CD14-positive monocyte (primary cell): ENCODE measurements around the gene NPAS3. TPM values are rescaled to one million over a fixed set of nuclear protein-coding genes. Genes with fewer than 3 reads are reported as not detected.

Experiments
- DNase-seq, 3 donors: peaks; one replicate each; pipeline ENCODE4 v3.0.0-alpha.2; 2011 to 2022
- H2AFZ ChIP-seq: 2 replicates; pipeline ENCODE4 v1.6.0; 2012; ENCODE audit warnings: mild to moderate bottlenecking, low read depth, low read length, inconsistent platforms; ENCODE audit not compliant: insufficient read depth, poor library complexity, severe bottlenecking
- H3K27ac ChIP-seq, 2 donors: 1 replicate in 1 of 2; 2 replicates in 1 of 2; pipeline ENCODE4 v1.5.1; 2012 to 2013; ENCODE audit warnings: low read length in 2 of 2, control low read depth in 1 of 2, inconsistent platforms in 1 of 2, low read depth in 1 of 2, mild to moderate bottlenecking in 1 of 2
- H3K27me3 ChIP-seq, 2 donors: one replicate each; pipeline versions ENCODE4 v1.6.0 to v1.6.1; 2011 to 2013; ENCODE audit warnings: low read length in 2 of 2; ENCODE audit not compliant: control insufficient read depth in 2 of 2, insufficient read depth in 2 of 2
- H3K36me3 ChIP-seq, 2 donors: replicated peaks in 1 of 2; 1 replicate in 1 of 2; 2 replicates in 1 of 2; pipeline versions ENCODE4 v1.5.1 to v1.6.1; 2012 to 2013; ENCODE audit warnings: low read length in 2 of 2, control low read depth in 1 of 2, inconsistent platforms in 1 of 2, mild to moderate bottlenecking in 1 of 2; ENCODE audit not compliant: insufficient read depth in 2 of 2, control insufficient read depth in 1 of 2
- H3K4me1 ChIP-seq, 2 donors: 1 replicate in 1 of 2; 2 replicates in 1 of 2; pipeline versions ENCODE4 v1.5.1 to v1.6.1; 2012 to 2013; ENCODE audit warnings: low read length in 2 of 2, control low read depth in 1 of 2, inconsistent platforms in 1 of 2, mild to moderate bottlenecking in 1 of 2, moderate library complexity in 1 of 2; ENCODE audit not compliant: insufficient read depth in 2 of 2, control insufficient read depth in 1 of 2
- H3K4me2 ChIP-seq: replicated peaks from 2 replicates; pipeline ENCODE3; 2012; ENCODE audit warnings: low read length, moderate library complexity, mild to moderate bottlenecking; ENCODE audit not compliant: poor library complexity, severe bottlenecking; ENCODE audit errors: extremely low read depth
- H3K4me3 ChIP-seq, 3 experiments: fragments of 200-600 bp in 1 of 3; sonication (generic) in 1 of 3; replicated peaks in 1 of 3; 1 replicate in 2 of 3; 2 replicates in 1 of 3; pipeline ENCODE4 v1.5.1; 2011 to 2013; ENCODE audit warnings: low read length in 3 of 3, mild to moderate bottlenecking in 3 of 3, control low read depth in 2 of 3, low read depth in 2 of 3, inconsistent platforms in 1 of 3, moderate library complexity in 1 of 3
- H3K79me2 ChIP-seq: 2 replicates; pipeline ENCODE4 v1.6.0; 2012; ENCODE audit warnings: mild to moderate bottlenecking, control low read depth, inconsistent platforms, low read length, moderate library complexity; ENCODE audit not compliant: insufficient read depth
- H3K9ac ChIP-seq: 2 replicates; pipeline ENCODE4 v1.6.0; 2017; ENCODE audit warnings: low read length, mild to moderate bottlenecking; ENCODE audit not compliant: insufficient read depth, poor library complexity, severe bottlenecking
- H3K9me3 ChIP-seq, 2 donors: replicated peaks in 1 of 2; 1 replicate in 1 of 2; 2 replicates in 1 of 2; pipeline versions ENCODE4 v1.5.1 to v1.6.1; 2012 to 2013; ENCODE audit warnings: low read length in 2 of 2, control low read depth in 1 of 2; ENCODE audit not compliant: control insufficient read depth in 1 of 2, insufficient read depth in 1 of 2
- H4K20me1 ChIP-seq: 2 replicates; pipeline ENCODE4 v1.6.0; 2012; ENCODE audit warnings: mild to moderate bottlenecking, low read length, control low read depth, moderate library complexity; ENCODE audit not compliant: insufficient read depth
- H3K27ac Mint-ChIP-seq, 7 donors: one replicate each; pipeline ENCODE4 v1.8.0; 2020; ENCODE audit warnings: mild to moderate bottlenecking in 7 of 7, mixed read lengths in 7 of 7, moderate library complexity in 6 of 7, inconsistent platforms in 2 of 7
- H3K27me3 Mint-ChIP-seq, 3 donors: one replicate each; pipeline ENCODE4 v1.8.0; 2021 to 2022; ENCODE audit warnings: low read depth in 3 of 3, mild to moderate bottlenecking in 3 of 3, mixed read lengths in 3 of 3, moderate library complexity in 3 of 3, inconsistent platforms in 1 of 3
- H3K36me3 Mint-ChIP-seq, 2 donors: one replicate each; pipeline ENCODE4 v1.8.0; 2020; ENCODE audit warnings: mixed read lengths in 2 of 2, inconsistent platforms in 1 of 2, mild to moderate bottlenecking in 1 of 2
- H3K4me1 Mint-ChIP-seq: one replicate; pipeline ENCODE4 v1.8.0; 2020; ENCODE audit warnings: mild to moderate bottlenecking, mixed read lengths
- H3K4me3 Mint-ChIP-seq, 2 donors: one replicate each; pipeline ENCODE4 v1.8.0; 2020; ENCODE audit warnings: mild to moderate bottlenecking in 2 of 2, mixed read lengths in 2 of 2, moderate library complexity in 1 of 2
- H3K9me3 Mint-ChIP-seq, 7 donors: one replicate each; pipeline ENCODE4 v1.8.0; 2020 to 2022; ENCODE audit warnings: mixed read lengths in 7 of 7, mild to moderate bottlenecking in 6 of 7, moderate library complexity in 6 of 7, inconsistent platforms in 2 of 7
- WGBS: methylation state at CpG from one replicate; pipeline ENCODE4 v1.1.5; 2013; ENCODE audit warnings: missing lambda C conversion rate; ENCODE audit not compliant: insufficient coverage; 5-methylcytosine and 5-hydroxymethylcytosine counted together
- intact Hi-C, 2 donors: fragments of 100-400 bp; cut with micrococcal nuclease; formaldehyde crosslinking; loops; one replicate each; pipeline versions ENCODE4 v1.15.0 to v1.15.1; 2023
- polyA plus RNA-seq, 3 donors: library from polyadenylated mRNA; depleted of rRNA in 1 of 3; unstranded in 2 of 3; stranded (reverse) in 1 of 3; fragments of 300-500 nt in 2 of 3; fragments of >200 nt in 1 of 3; fragmentation: Illumina TruSeq in 2 of 3; gene quantifications; 1 replicate in 2 of 3; 2 replicates in 1 of 3; pipeline ENCODE4 v1.2.3, GENCODE V29; 2012 to 2021
- TF ChIP-seq, protein P1 (sequence below): fragments of 200-600 bp; IDR thresholded peaks from one replicate; pipeline ENCODE4 v1.8.0; 2022; ENCODE audit warnings: antibody characterized with exemption, mild to moderate bottlenecking

Gene NPAS3
- polyA plus RNA-seq, 3 donors: not detected

DNA sequence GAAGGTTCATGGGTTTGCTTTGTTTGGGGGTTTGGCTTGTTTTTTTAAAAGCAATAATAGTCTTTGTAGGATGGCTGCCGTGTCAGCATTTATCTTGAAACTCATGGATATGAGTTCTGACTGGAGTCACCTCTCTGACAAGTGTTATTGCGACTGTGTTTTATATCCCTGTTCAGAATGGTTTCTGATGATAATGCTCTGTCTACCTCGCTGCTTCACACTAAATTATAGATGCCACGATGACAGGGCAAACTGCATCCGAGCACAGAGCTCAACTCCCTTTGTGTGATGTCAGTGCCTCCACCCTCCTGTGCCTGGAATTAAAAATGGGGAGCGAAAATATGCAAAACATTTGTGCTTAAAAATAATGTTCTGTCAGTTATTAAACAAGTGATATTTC is 761.4 kb downstream of the NPAS3 start:
- H3K79me2 ChIP-seq: no peaks in the 10 kb centered on the region
- Mint-ChIP-seq H3K27me3 (peaks cover 0 to 4% (median 3%) of the 10 kb centered on the region in 3 donors), H3K4me1 (no peaks in the 10 kb centered on the region), H3K36me3 (no peaks in the 10 kb centered on the region), H3K4me3 (no peak overlapping the region), H3K9me3 (peaks cover 0 to 5% (median under 1%) of the 10 kb centered on the region in 7 donors), H3K27ac (peak overlapping the region in 1 of 7 donors; percentile 54)
- H3K27ac ChIP-seq: no peak overlapping the region
- no peak overlapping the region for H3K4me3 ChIP-seq
- no peak overlapping the region for H2AFZ ChIP-seq
- no peaks in the 10 kb centered on the region for H3K9me3 ChIP-seq
- no peak overlapping the region for H3K4me2 ChIP-seq
- no peaks in the 10 kb centered on the region for H3K36me3 ChIP-seq
- DNase-seq: no peak
- WGBS: 82% methylated on average over 1 of the region's 6 CpGs
- H3K4me1 ChIP-seq: no peaks in the 10 kb centered on the region
- intact Hi-C loops: no loop called here
- no peaks in the 10 kb centered on the region for H4K20me1 ChIP-seq
- TF ChIP-seq, protein P1, sequence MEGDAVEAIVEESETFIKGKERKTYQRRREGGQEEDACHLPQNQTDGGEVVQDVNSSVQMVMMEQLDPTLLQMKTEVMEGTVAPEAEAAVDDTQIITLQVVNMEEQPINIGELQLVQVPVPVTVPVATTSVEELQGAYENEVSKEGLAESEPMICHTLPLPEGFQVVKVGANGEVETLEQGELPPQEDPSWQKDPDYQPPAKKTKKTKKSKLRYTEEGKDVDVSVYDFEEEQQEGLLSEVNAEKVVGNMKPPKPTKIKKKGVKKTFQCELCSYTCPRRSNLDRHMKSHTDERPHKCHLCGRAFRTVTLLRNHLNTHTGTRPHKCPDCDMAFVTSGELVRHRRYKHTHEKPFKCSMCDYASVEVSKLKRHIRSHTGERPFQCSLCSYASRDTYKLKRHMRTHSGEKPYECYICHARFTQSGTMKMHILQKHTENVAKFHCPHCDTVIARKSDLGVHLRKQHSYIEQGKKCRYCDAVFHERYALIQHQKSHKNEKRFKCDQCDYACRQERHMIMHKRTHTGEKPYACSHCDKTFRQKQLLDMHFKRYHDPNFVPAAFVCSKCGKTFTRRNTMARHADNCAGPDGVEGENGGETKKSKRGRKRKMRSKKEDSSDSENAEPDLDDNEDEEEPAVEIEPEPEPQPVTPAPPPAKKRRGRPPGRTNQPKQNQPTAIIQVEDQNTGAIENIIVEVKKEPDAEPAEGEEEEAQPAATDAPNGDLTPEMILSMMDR: no peak
- H3K9ac ChIP-seq: no peak overlapping the region
- no peaks in the 10 kb centered on the region for H3K27me3 ChIP-seq

DNA sequence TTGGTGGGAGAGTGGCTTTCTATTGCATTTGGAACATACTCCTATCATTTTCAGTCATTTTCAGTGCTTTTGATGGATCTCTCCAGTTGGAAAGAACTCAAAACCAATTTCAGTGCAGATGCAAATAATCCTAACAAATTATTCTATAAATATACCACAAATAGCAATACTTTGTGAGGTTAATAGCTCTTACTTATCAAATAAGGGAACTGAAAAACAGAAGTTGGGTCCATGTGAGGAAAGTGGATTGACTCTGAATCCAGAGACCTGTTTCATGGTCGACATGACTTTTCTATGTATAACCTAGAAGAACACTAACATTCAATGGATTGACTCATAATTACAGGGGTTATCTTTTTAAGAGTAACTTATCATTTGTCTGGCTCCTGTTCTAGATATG is 763.6 kb downstream of the NPAS3 start:
- Mint-ChIP-seq H3K36me3 (no peaks in the 10 kb centered on the region), H3K9me3 (peaks cover 0 to 5% (median 2%) of the 10 kb centered on the region in 7 donors), H3K27ac (no peak overlapping the region), H3K4me3 (no peak overlapping the region), H3K4me1 (no peaks in the 10 kb centered on the region), H3K27me3 (peaks cover 0 to 9% (median 4%) of the 10 kb centered on the region in 3 donors)
- TF ChIP-seq, protein P1: no peak
- Histone ChIP-seq H3K36me3 (no peaks in the 10 kb centered on the region), H2AFZ (no peak overlapping the region), H3K27me3 (no peaks in the 10 kb centered on the region), H3K79me2 (no peaks in the 10 kb centered on the region), H3K4me1 (no peaks in the 10 kb centered on the region), H3K9me3 (no peaks in the 10 kb centered on the region), H3K4me2 (no peak overlapping the region), H3K27ac (no peak overlapping the region), H3K9ac (no peak overlapping the region), H3K4me3 (no peak overlapping the region), H4K20me1 (no peaks in the 10 kb centered on the region)
- intact Hi-C loops: no loop called here
- WGBS: no CpG with 5 or more reads among the region's 1 CpG
- no peak for DNase-seq
